Testis (tissue), 3 donors: ENCODE results near the gene CNTF. TPM values are rescaled to one million over a fixed set of nuclear protein-coding genes. Genes with fewer than 3 reads are reported as not detected.

Source experiments
- DNase-seq: peaks from one replicate; pipeline ENCODE4 v3.0.0-alpha.2; 2019
- H3K27ac ChIP-seq, 2 donors: fragments of 200-600 bp; sonication (generic); one replicate each; pipeline ENCODE4 v1.5.1; 2019
- H3K27me3 ChIP-seq: fragments of 200-600 bp; sonication (generic); one replicate; pipeline ENCODE4 v1.5.1; 2019
- H3K36me3 ChIP-seq: fragments of 200-600 bp; sonication (generic); one replicate; pipeline ENCODE4 v1.5.1; 2017; ENCODE audit warnings: low read depth; ENCODE audit errors: missing control alignments
- H3K4me1 ChIP-seq: fragments of 200-600 bp; sonication (generic); one replicate; pipeline ENCODE4 v1.5.1; 2019
- H3K4me3 ChIP-seq, 2 donors: fragments of 200-600 bp; sonication (generic); one replicate each; pipeline ENCODE4 v1.5.1; 2017 to 2019
- H3K9me3 ChIP-seq: fragments of 200-600 bp; sonication (generic); one replicate; pipeline ENCODE4 v1.5.1; 2017
- POLR2A ChIP-seq: fragments of 450-650 bp; IDR thresholded peaks from one replicate; pipeline ENCODE4 v1.6.1; 2017; ENCODE audit warnings: antibody characterized with exemption, mild to moderate bottlenecking, moderate library complexity
- WGBS, 2 donors: methylation state at CpG; one replicate each; pipeline ENCODE4 v1.1.5; 2018; 5-methylcytosine and 5-hydroxymethylcytosine counted together
- intact Hi-C: fragments of 100-400 bp; cut with DNase I; formaldehyde crosslinking; loops from one replicate; pipeline ENCODE4 v1.15.1; 2023; ENCODE audit warnings: low total_unique reads
- polyA plus RNA-seq: library from polyadenylated mRNA; stranded (reverse); fragments of 350-450 nt; fragmentation: Illumina TruSeq; extraction: RNeasy Lipid Tissue Mini Kit (QIAGEN cat#74804); gene quantifications from one replicate; pipeline ENCODE4 v1.2.3, GENCODE V29; 2014; ENCODE audit warnings: low read depth, low replicate concordance; ENCODE audit not compliant: insufficient read depth
- total RNA-seq, 2 donors: library from RNA; depleted of rRNA; stranded (reverse); fragments of >200 nt; gene quantifications; one replicate each; pipeline ENCODE4 v1.2.3, GENCODE V29; 2016
- TF ChIP-seq, protein P1 (sequence below), 3 experiments: fragments of 450-650 bp in 2 of 3; fragments of 200-600 bp in 1 of 3; sonication (generic) in 1 of 3; IDR thresholded peaks; one replicate each; pipeline ENCODE4 v1.5.1; 2016 to 2019; ENCODE audit warnings: antibody characterized with exemption in 3 of 3, mild to moderate bottlenecking in 2 of 3, moderate library complexity in 1 of 3

The CNTF gene
- total and polyA plus RNA-seq, 3 donors from 2014 or later = 1.0 to 1.6 (median 1.3) TPM

GRCh38 chr11:58656348-58656747 lies 33.9 kb downstream of the CNTF start:
- no peak for DNase-seq
- no peak overlapping the region for H3K4me3 ChIP-seq
- no peaks in the 10 kb centered on the region for H3K36me3 ChIP-seq
- H3K4me1 ChIP-seq = no peaks in the 10 kb centered on the region
- WGBS, 2 donors = 95% methylated on average over 2 of the region's 2 CpGs
- intact Hi-C loops = no loop called here
- no peak overlapping the region for H3K27ac ChIP-seq
- no peak for TF ChIP-seq POLR2A
- TF ChIP-seq, protein P1, sequence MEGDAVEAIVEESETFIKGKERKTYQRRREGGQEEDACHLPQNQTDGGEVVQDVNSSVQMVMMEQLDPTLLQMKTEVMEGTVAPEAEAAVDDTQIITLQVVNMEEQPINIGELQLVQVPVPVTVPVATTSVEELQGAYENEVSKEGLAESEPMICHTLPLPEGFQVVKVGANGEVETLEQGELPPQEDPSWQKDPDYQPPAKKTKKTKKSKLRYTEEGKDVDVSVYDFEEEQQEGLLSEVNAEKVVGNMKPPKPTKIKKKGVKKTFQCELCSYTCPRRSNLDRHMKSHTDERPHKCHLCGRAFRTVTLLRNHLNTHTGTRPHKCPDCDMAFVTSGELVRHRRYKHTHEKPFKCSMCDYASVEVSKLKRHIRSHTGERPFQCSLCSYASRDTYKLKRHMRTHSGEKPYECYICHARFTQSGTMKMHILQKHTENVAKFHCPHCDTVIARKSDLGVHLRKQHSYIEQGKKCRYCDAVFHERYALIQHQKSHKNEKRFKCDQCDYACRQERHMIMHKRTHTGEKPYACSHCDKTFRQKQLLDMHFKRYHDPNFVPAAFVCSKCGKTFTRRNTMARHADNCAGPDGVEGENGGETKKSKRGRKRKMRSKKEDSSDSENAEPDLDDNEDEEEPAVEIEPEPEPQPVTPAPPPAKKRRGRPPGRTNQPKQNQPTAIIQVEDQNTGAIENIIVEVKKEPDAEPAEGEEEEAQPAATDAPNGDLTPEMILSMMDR (IDR thresholded peaks at IDR 0.05) = no peak
- no peaks in the 10 kb centered on the region for H3K27me3 ChIP-seq
- H3K9me3 ChIP-seq = no peaks in the 10 kb centered on the region

- Histone ChIP-seq H3K27ac (no peak overlapping the region), H3K9me3 (no peaks in the 10 kb centered on the region), H3K4me1 (no peaks in the 10 kb centered on the region), H3K36me3 (no peaks in the 10 kb centered on the region), H3K27me3 (no peaks in the 10 kb centered on the region), H3K4me3 (no peak overlapping the region)
- TF ChIP-seq, protein P1 (IDR thresholded peaks at IDR 0.05) = no peak
- WGBS, 2 donors = 81 to 95% methylated on average over 2 to 3 of the region's 3 CpGs
- no peak for DNase-seq
- intact Hi-C loops = no loop called here
These were observed 36.2 kb downstream of the CNTF start for GRCh38 chr11:58658623-58659022.

- H3K36me3 ChIP-seq = no peaks in the 10 kb centered on the region
These were observed 36.9 kb downstream of the CNTF start for GRCh38 chr11:58659404-58659803.

DNA sequence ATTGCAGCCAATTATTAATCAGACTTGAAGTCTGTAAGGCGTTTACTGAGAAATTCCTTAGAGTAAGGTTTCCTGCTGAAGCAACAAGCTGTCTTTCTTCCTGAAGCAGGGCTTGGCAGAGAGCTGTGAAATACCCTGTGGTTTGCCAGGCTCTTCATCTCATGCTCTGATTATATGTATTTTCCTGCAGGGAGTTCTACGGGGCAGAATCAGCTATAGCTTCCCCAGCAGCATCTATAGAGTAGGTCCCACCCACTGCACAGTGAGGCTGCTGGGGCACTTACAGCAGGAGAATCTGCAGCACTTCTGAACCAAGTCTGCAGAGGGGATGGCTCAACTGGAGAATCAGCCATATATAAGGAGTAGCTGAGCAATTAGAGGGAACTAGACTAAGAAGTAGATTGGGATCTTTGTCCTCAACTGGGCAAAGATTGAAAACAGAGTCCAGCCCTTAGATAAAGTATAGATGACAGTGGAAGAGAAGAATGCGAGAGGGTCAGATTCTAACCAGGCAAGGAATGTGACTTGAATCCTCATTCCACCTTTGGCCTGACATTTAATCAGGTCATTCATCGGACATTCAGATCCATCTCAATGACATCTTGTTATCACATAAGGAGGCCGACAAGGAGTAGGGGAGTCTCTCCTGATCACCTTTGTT lies 37.6 kb downstream of the CNTF start:
- no peaks in the 10 kb centered on the region for H3K36me3 ChIP-seq
- intact Hi-C loops = no loop called here
- no peak for TF ChIP-seq POLR2A
- TF ChIP-seq, protein P1 (IDR thresholded peaks at IDR 0.05) = no peak
- no peaks in the 10 kb centered on the region for H3K9me3 ChIP-seq
- no peaks in the 10 kb centered on the region for H3K4me1 ChIP-seq
- H3K27ac ChIP-seq = no peak overlapping the region
- H3K4me3 ChIP-seq = no peak overlapping the region
- DNase-seq = no peak
- H3K27me3 ChIP-seq = no peaks in the 10 kb centered on the region
- 67 to 73% methylated on average over 5 of the region's 5 CpGs for WGBS, 2 donors

More at GRCh38 chr11:58659404-58659803, 36.9 kb downstream of the CNTF start:
- TF ChIP-seq POLR2A = no peak
- TF ChIP-seq, protein P1 (IDR thresholded peaks at IDR 0.05) = no peak
- no peaks in the 10 kb centered on the region for H3K27me3 ChIP-seq
- 85 to 90% methylated on average over 2 of the region's 2 CpGs for WGBS, 2 donors
- H3K4me3 ChIP-seq = no peak overlapping the region
- H3K9me3 ChIP-seq = no peaks in the 10 kb centered on the region
- intact Hi-C loops = no loop called here
- H3K4me1 ChIP-seq = no peaks in the 10 kb centered on the region
- no peak overlapping the region for H3K27ac ChIP-seq
- DNase-seq = no peak

DNA sequence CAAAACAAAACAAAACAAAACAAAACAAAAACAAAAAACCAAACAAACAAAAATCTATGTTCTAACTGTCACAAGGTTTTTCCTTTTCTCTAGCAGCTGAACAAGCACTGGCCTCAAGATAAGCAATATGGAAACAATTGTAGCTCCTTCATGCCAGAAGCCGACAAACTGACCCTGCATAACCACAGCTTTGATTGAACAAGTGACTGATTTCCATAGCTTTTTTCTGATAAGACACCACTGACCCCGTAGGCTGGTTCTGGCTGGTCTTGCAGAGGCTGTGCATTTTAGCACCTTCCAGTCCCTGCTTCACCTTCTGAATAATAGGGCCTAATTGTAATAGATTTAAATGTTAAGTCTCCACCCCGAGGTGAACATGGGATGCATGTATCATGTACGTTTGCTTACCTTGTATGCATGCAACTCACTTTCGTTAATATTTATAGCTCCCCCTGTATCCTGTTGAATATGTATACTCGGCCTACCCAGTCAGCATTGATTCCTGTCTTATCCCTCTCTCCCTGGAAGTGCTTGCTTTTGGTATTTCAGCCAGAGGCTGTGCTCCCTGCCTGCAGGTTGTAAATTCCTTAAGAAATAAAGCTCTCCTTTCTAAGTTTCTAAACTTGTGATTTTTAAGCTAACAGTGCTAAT lies 49.6 kb downstream of the CNTF start:
- intact Hi-C loops = no loop called here
- DNase-seq = peak; percentile 80
- WGBS, 2 donors = 51 to 69% methylated on average over 6 of the region's 6 CpGs

More for the DNA sequence above, 49.6 kb downstream of the CNTF start:
- Histone ChIP-seq H3K9me3 (no peaks in the 10 kb centered on the region), H3K4me3 (no peak overlapping the region), H3K27ac (peak overlapping the region in 1 of 2 donors; percentile 63), H3K27me3 (no peaks in the 10 kb centered on the region), H3K36me3 (no peaks in the 10 kb centered on the region), H3K4me1 (peaks cover 10% of the 10 kb centered on the region)
- TF ChIP-seq, protein P1 (IDR thresholded peaks at IDR 0.05) = no peak
- no peak for TF ChIP-seq POLR2A
